Activated CD4-positive, alpha-beta T cell treated with anti-CD3 and anti-CD28 coated beads, Interleukin-2, amount 50 U/mL, for 4 hours (primary cell): Measurements from ENCODE around the gene ALCAM.
"Not testable (repeated sequence)": the region's sequence is repeated elsewhere in the genome, so short reads cannot be mapped to it uniquely, and the experiment has no call there.

Source experiments
- DNase-seq, 2 experiments: peaks; one replicate each; pipeline ENCODE4 v3.0.0-alpha.2; 2020

ALCAM gene

GRCh38 chr3:105537371-105538080, 170.8 kb downstream of the ALCAM start:
- DNase-seq, result no peak

- no peak for DNase-seq
These were observed 171.8 kb downstream of the ALCAM start for GRCh38 chr3:105538483-105538882.

GRCh38 chr3:105539897-105540296, 173.2 kb downstream of the ALCAM start:
- no peak for DNase-seq

- no peak for DNase-seq
These were observed 175.7 kb downstream of the ALCAM start for GRCh38 chr3:105542282-105543019.

GRCh38 chr3:105545051-105545450, 178.3 kb downstream of the ALCAM start:
- DNase-seq, result no peak

GRCh38 chr3:105553851-105554250, 187.1 kb downstream of the ALCAM start:
- DNase-seq, result no peak

- DNase-seq, result no peak
These were observed 188.5 kb downstream of the ALCAM start for GRCh38 chr3:105555206-105555605.

- DNase-seq, result no peak
These were observed 193.1 kb downstream of the ALCAM start for GRCh38 chr3:105559856-105560255.

- DNase-seq, result no peak
These were observed 195.2 kb downstream of the ALCAM start for GRCh38 chr3:105561876-105562275.

GRCh38 chr3:105564546-105565288, 198.0 kb downstream of the ALCAM start:
- DNase-seq, result no peak

- no peak for DNase-seq
These were observed 204.3 kb downstream of the ALCAM start for GRCh38 chr3:105571005-105571404.

GRCh38 chr3:105572501-105572900, 205.8 kb downstream of the ALCAM start:
- no peak for DNase-seq

GRCh38 chr3:105579439-105579838, 212.7 kb downstream of the ALCAM start:
- DNase-seq, result no peak

GRCh38 chr3:105580296-105580965, 213.7 kb downstream of the ALCAM start:
- no peak for DNase-seq

- DNase-seq, result no peak
These were observed 215.3 kb downstream of the ALCAM start for GRCh38 chr3:105582015-105582414.

- no peak for DNase-seq
These were observed 217.5 kb downstream of the ALCAM start for GRCh38 chr3:105584003-105584790.

GRCh38 chr3:105593315-105593714, 226.6 kb downstream of the ALCAM start:
- DNase-seq, result no peak

- no peak for DNase-seq
These were observed 227.5 kb downstream of the ALCAM start for GRCh38 chr3:105594219-105594618.

GRCh38 chr3:105598042-105598796, 231.5 kb downstream of the ALCAM start:
- no peak for DNase-seq

GRCh38 chr3:105599350-105599749, 232.6 kb downstream of the ALCAM start:
- no peak for DNase-seq

GRCh38 chr3:105601756-105602155, 235.0 kb downstream of the ALCAM start:
- DNase-seq, result not testable (repeated sequence)

GRCh38 chr3:105602286-105602685, 235.6 kb downstream of the ALCAM start:
- not testable (repeated sequence) for DNase-seq
